B cell (primary cell): ENCODE results near the gene PARN. TPM values are rescaled to one million over a fixed set of nuclear protein-coding genes. Genes with fewer than 3 reads are reported as not detected.

Source experiments
- ATAC-seq: fragments of 200-7000 bp; cut with Tn5 transposase; one replicate; pipeline ENCODE4 v1.10.0; 2021; ENCODE audit warnings: low read depth, mild to moderate bottlenecking, moderate number of reproducible peaks, moderate library complexity
- CTCF ChIA-PET: fragments of 350-600 bp; sonication (Branson Sonifier 250); formaldehyde crosslinking; loops from one replicate; lab custom pipeline; 2021; ENCODE audit warnings: antibody characterized with exemption, inconsistent platforms; lab: Charles Lee
- POLR2A ChIA-PET: fragments of 350-600 bp; sonication (Branson Sonifier 250); formaldehyde crosslinking; loops from one replicate; lab custom pipeline; 2021; ENCODE audit warnings: antibody characterized with exemption; lab: Charles Lee
- DNase-seq: peaks from one replicate; pipeline ENCODE4 v3.0.0; 2013
- H2AFZ ChIP-seq: 2 replicates; pipeline ENCODE4 v1.6.1; 2012; ENCODE audit warnings: mild to moderate bottlenecking, low read depth, low read length; ENCODE audit not compliant: insufficient read depth, poor library complexity, severe bottlenecking
- H3K27ac ChIP-seq, 2 donors: 1 replicate in 1 of 2; 2 replicates in 1 of 2; pipeline ENCODE4 v1.5.1; 2012 to 2013; ENCODE audit warnings: low read length in 2 of 2, mild to moderate bottlenecking in 2 of 2, moderate library complexity in 1 of 2
- H3K27me3 ChIP-seq, 4 experiments: fragments of 200-600 bp in 1 of 4; sonication (generic) in 1 of 4; replicated peaks in 1 of 4; 1 replicate in 2 of 4; 2 replicates in 2 of 4; pipeline versions ENCODE4 v1.6.1 to v1.7.0; 2013 to 2016; ENCODE audit warnings: low read length in 3 of 4, mild to moderate bottlenecking in 2 of 4, mixed read lengths in 1 of 4, moderate library complexity in 1 of 4; ENCODE audit not compliant: insufficient read depth in 4 of 4, control insufficient read depth in 3 of 4; ENCODE audit errors: control extremely low read depth in 1 of 4
- H3K36me3 ChIP-seq, 2 experiments: replicated peaks in 1 of 2; 1 replicate in 1 of 2; 2 replicates in 1 of 2; pipeline versions ENCODE4 v1.6.1 to v1.7.1; 2013; ENCODE audit warnings: low read length in 1 of 2; ENCODE audit not compliant: insufficient read depth in 2 of 2, control insufficient read depth in 1 of 2; ENCODE audit errors: control extremely low read depth in 1 of 2, extremely low read depth in 1 of 2
- H3K4me1 ChIP-seq, 2 donors: fragments of 200-600 bp in 1 of 2; sonication (generic) in 1 of 2; 1 replicate in 1 of 2; 2 replicates in 1 of 2; pipeline versions ENCODE4 v1.5.1 to v1.6.1; 2013 to 2017; ENCODE audit warnings: low read length in 2 of 2; ENCODE audit not compliant: control insufficient read depth in 2 of 2, insufficient read depth in 2 of 2
- H3K4me2 ChIP-seq: replicated peaks from 2 replicates; pipeline ENCODE3; 2012; ENCODE audit warnings: mild to moderate bottlenecking, low read depth, low read length; ENCODE audit not compliant: poor library complexity, severe bottlenecking
- H3K4me3 ChIP-seq, 5 experiments: fragments of 200-600 bp in 1 of 5; sonication (generic) in 1 of 5; 1 replicate in 3 of 5; 2 replicates in 2 of 5; pipeline versions ENCODE4 v1.5.1 to v1.7.0; 2011 to 2016; ENCODE audit warnings: low read length in 4 of 5, mild to moderate bottlenecking in 4 of 5, low read depth in 2 of 5, control low read depth in 1 of 5, moderate library complexity in 1 of 5; ENCODE audit not compliant: insufficient read depth in 1 of 5; ENCODE audit errors: control extremely low read depth in 1 of 5, extremely low read depth in 1 of 5
- H3K79me2 ChIP-seq: fragments of 200-600 bp; sonication (generic); one replicate; pipeline ENCODE4 v1.6.0; 2016; ENCODE audit warnings: low read length; ENCODE audit not compliant: control insufficient read depth, insufficient read depth
- H3K9ac ChIP-seq: fragments of 200-600 bp; sonication (generic); 2 replicates; pipeline ENCODE4 v1.6.1; 2017; ENCODE audit warnings: mild to moderate bottlenecking, low read length, moderate library complexity
- H3K9me3 ChIP-seq, 3 donors: one replicate each; pipeline versions ENCODE4 v1.6.1 to v1.7.1; 2013; ENCODE audit warnings: low read length in 2 of 3; ENCODE audit not compliant: control insufficient read depth in 2 of 3, insufficient read depth in 1 of 3; ENCODE audit errors: control extremely low read depth in 1 of 3
- H4K20me1 ChIP-seq: 2 replicates; pipeline ENCODE4 v1.6.0; 2012; ENCODE audit warnings: mild to moderate bottlenecking, low read length; ENCODE audit not compliant: insufficient read depth, control insufficient read depth, poor library complexity, severe bottlenecking
- H3K27ac Mint-ChIP-seq: one replicate; pipeline ENCODE4 v1.8.0; 2021; ENCODE audit warnings: mixed read lengths
- H3K27me3 Mint-ChIP-seq: one replicate; pipeline ENCODE4 v1.8.0; 2021; ENCODE audit warnings: mixed read lengths
- H3K4me1 Mint-ChIP-seq: one replicate; pipeline ENCODE4 v1.8.0; 2021; ENCODE audit warnings: mixed read lengths
- H3K4me3 Mint-ChIP-seq: one replicate; pipeline ENCODE4 v1.8.0; 2021; ENCODE audit warnings: mixed read lengths
- H3K9me3 Mint-ChIP-seq: one replicate; pipeline ENCODE4 v1.8.0; 2022; ENCODE audit warnings: mixed read lengths; ENCODE audit not compliant: insufficient read depth
- EZH2 ChIP-seq: IDR thresholded peaks from 2 replicates; pipeline ENCODE4 v1.6.1; 2012; ENCODE audit warnings: borderline replicate concordance, low read depth, mild to moderate bottlenecking, moderate library complexity, low read length; ENCODE audit not compliant: insufficient read depth, poor library complexity, severe bottlenecking
- WGBS: methylation state at CpG from one replicate; pipeline ENCODE4 v1.1.5; 2013; ENCODE audit warnings: missing lambda C conversion rate; ENCODE audit not compliant: insufficient coverage; 5-methylcytosine and 5-hydroxymethylcytosine counted together
- intact Hi-C: fragments of 100-400 bp; cut with micrococcal nuclease; formaldehyde crosslinking; loops from one replicate; pipeline ENCODE4 v1.10.0; 2022
- polyA plus RNA-seq: library from polyadenylated mRNA; depleted of rRNA; stranded (reverse); fragments of >200 nt; gene quantifications from 2 replicates; pipeline ENCODE4 v1.2.3, GENCODE V29; 2012
- total RNA-seq, 2 donors: library from RNA; stranded (reverse); fragments of 120-200 nt in 1 of 2; gene quantifications; 1 replicate in 1 of 2; 2 replicates in 1 of 2; pipeline versions ENCODE4 v1.2.3 to v1.2.4, GENCODE V29; 2013 to 2022
- TF ChIP-seq, protein P1 (sequence below): fragments of 200-600 bp; IDR thresholded peaks from one replicate; pipeline ENCODE4 v1.8.0; 2022; ENCODE audit warnings: antibody characterized with exemption, mild to moderate bottlenecking

Gene PARN
- total and polyA plus RNA-seq, 2 donors (not counting 1 experiment from before 2014, with no cell fraction given), result 25.3 to 62.2 TPM

DNA sequence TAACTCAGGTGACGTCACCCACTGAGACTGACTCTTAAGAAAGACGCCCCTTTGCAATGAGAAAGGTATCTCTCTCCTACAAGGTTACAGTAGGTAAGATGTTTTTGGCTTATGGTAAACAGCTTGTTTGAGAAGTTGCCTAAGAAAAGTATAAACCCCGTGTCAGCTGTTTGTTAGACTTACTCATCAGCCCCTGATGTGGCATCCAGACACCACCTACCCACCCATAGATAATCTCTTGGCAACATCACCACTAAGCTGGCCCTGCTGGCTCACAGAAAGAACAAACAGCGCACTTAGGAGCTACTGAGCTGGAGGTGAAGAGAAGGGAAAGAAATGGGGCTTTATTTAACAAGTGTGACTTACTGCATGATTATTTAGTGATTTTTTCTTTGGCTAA, 121.0 kb downstream of the PARN start:
- H3K36me3 ChIP-seq, result no peaks in the 10 kb centered on the region
- TF ChIP-seq EZH2, result no peak
- TF ChIP-seq, protein P1, sequence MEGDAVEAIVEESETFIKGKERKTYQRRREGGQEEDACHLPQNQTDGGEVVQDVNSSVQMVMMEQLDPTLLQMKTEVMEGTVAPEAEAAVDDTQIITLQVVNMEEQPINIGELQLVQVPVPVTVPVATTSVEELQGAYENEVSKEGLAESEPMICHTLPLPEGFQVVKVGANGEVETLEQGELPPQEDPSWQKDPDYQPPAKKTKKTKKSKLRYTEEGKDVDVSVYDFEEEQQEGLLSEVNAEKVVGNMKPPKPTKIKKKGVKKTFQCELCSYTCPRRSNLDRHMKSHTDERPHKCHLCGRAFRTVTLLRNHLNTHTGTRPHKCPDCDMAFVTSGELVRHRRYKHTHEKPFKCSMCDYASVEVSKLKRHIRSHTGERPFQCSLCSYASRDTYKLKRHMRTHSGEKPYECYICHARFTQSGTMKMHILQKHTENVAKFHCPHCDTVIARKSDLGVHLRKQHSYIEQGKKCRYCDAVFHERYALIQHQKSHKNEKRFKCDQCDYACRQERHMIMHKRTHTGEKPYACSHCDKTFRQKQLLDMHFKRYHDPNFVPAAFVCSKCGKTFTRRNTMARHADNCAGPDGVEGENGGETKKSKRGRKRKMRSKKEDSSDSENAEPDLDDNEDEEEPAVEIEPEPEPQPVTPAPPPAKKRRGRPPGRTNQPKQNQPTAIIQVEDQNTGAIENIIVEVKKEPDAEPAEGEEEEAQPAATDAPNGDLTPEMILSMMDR, result no peak
- WGBS, result no CpG with 5 or more reads among the region's 4 CpGs
- Mint-ChIP-seq H3K27ac (no peak overlapping the region), H3K9me3 (no peaks in the 10 kb centered on the region), H3K4me3 (no peak overlapping the region), H3K4me1 (no peaks in the 10 kb centered on the region), H3K27me3 (no peaks in the 10 kb centered on the region)
- no peaks in the 10 kb centered on the region for H4K20me1 ChIP-seq
- POLR2A ChIA-PET, result no interaction called here
- no peak for ATAC-seq
- H3K9ac ChIP-seq, result no peak overlapping the region
- no peaks in the 10 kb centered on the region for H3K9me3 ChIP-seq
- no peaks in the 10 kb centered on the region for H3K4me1 ChIP-seq
- CTCF ChIA-PET, result interaction anchor here (1.2 kb wide), 1 partner anchor 18 kb away, joined by 4 read pairs; no protein-coding TSS in a partner anchor
- H3K4me2 ChIP-seq, result no peak overlapping the region
- DNase-seq, result no peak
- no peaks in the 10 kb centered on the region for H3K79me2 ChIP-seq
- intact Hi-C loops, result no loop called here
- no peak overlapping the region for H3K4me3 ChIP-seq
- no peak overlapping the region for H3K27ac ChIP-seq
- H2AFZ ChIP-seq, result no peak overlapping the region
- H3K27me3 ChIP-seq, result no peaks in the 10 kb centered on the region

DNA sequence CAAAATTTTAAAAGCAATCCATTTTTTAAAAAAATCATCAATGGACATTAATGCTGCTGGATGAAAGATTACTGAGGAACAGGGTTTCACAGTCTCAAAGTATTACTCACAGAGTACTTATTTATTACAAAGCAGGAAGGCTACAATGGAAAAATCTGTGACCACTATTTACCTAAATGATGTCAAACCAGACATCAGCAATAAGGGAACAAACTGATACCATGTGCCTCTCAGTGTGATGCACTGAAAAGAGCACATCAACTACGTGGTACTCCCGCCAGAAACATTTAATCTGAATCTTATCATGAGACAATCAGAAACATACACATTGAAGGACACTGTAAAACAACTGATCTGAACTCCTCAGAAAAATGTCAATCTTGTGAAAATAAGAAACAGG, 124.2 kb downstream of the PARN start:
- intact Hi-C loops, result no loop called here
- Histone ChIP-seq H3K79me2 (no peaks in the 10 kb centered on the region), H3K36me3 (no peaks in the 10 kb centered on the region), H3K9ac (no peak overlapping the region), H3K4me2 (no peak overlapping the region), H3K27ac (no peak overlapping the region), H3K27me3 (no peaks in the 10 kb centered on the region), H3K4me3 (no peak overlapping the region), H4K20me1 (peaks cover 9% of the 10 kb centered on the region), H3K9me3 (no peaks in the 10 kb centered on the region), H2AFZ (no peak overlapping the region), H3K4me1 (no peaks in the 10 kb centered on the region)
- H3K9me3 Mint-ChIP-seq, result no peaks in the 10 kb centered on the region
- ChIA-PET POLR2A (no interaction called here), CTCF (no interaction called here)
- peaks cover 4% of the 10 kb centered on the region for H3K4me1 Mint-ChIP-seq
- TF ChIP-seq, protein P1, result no peak
- TF ChIP-seq EZH2, result no peak
- WGBS, result no CpG with 5 or more reads among the region's 2 CpGs
- DNase-seq (no peak), ATAC-seq (no peak)
- no peak overlapping the region for H3K4me3 Mint-ChIP-seq
- H3K27ac Mint-ChIP-seq, result no peak overlapping the region
- no peaks in the 10 kb centered on the region for H3K27me3 Mint-ChIP-seq
